Fibroblast of lung (primary cell): ENCODE measurements around the gene NMNAT2.

Experiments used
- CTCF ChIP-seq, 2 donors: IDR thresholded peaks in 1 of 2; conservative IDR thresholded peaks in 1 of 2; 1 replicate in 1 of 2; 2 replicates in 1 of 2; pipeline ENCODE4 v1.5.1; 2011 to 2012; ENCODE audit warnings: low read length in 2 of 2, control low read depth in 1 of 2, inconsistent platforms in 1 of 2, low read depth in 1 of 2, mild to moderate bottlenecking in 1 of 2
- EZH2 ChIP-seq: IDR thresholded peaks from 2 replicates; pipeline ENCODE4 v1.5.1; 2012; ENCODE audit warnings: low read length, control low read depth, mild to moderate bottlenecking; ENCODE audit errors: missing control alignments

DNA sequence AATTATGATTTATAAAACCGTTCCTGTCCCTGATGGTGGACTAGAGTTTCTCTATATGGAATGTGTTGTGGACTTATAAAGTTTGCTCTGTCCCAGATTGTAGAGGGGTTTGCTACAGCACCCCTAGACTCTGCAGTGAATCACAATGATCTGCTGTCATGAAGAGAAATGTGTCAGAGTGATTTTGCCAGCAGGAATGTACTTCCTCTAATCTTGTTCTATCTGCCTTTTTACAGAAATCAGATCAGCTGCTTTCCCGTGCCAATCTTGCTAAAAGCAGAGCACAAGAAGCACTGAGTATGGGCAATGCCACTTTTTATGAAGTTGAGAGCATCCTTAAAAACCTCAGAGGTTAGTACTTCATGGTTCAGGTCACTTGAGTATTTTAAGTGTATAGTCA is 180.1 kb downstream of the NMNAT2 start:
- TF ChIP-seq EZH2 (no peak), CTCF (conservative IDR thresholded peaks at IDR 0.05 in 1 of 2, IDR thresholded peaks at IDR 0.05 in 1 of 2; ENCODE audit: low read depth in 1 of 2, low read length in 2 of 2) (no peak)
